NCI-H82 treated with DMSO at 0.1 percent for 48 hours (cell line): Measurements from ENCODE around the gene ACADM.
"Not testable (repeated sequence)": the region's sequence is repeated elsewhere in the genome, so short reads cannot be mapped to it uniquely, and the experiment has no call there.

Source experiments
- DNase-seq: peaks from one replicate; lab custom pipeline; 2025; ENCODE audit not compliant: unreplicated experiment; lab: John Stamatoyannopoulos, UW

ACADM gene

GRCh38 chr1:75724472-75725022 lies at the start of gene ACADM:
Gene ACADM, plus strand, starts transcription at chr1:75724709. Its CDS starts 79 bp downstream, at chr1:75724788.
- peak; percentile 69 for DNase-seq

GRCh38 chr1:75677443-75677842 lies 47.1 kb upstream of the ACADM start:
- no peak for DNase-seq

GRCh38 chr1:75677964-75678363 lies 46.5 kb upstream of the ACADM start:
- DNase-seq, result not testable (repeated sequence)

GRCh38 chr1:75690547-75690946 lies 34.0 kb upstream of the ACADM start:
- no peak for DNase-seq

GRCh38 chr1:75693551-75693950 lies 31.0 kb upstream of the ACADM start:
- no peak for DNase-seq

- DNase-seq, result no peak
Measured at GRCh38 chr1:75696000-75696399, 28.5 kb upstream of the ACADM start.

- DNase-seq, result no peak
Measured at GRCh38 chr1:75707191-75707590, 17.3 kb upstream of the ACADM start.

GRCh38 chr1:75708910-75709309 lies 15.6 kb upstream of the ACADM start:
- DNase-seq, result no peak

- DNase-seq, result no peak
Measured at GRCh38 chr1:75710832-75711231, 13.7 kb upstream of the ACADM start.

GRCh38 chr1:75711846-75712245 lies 12.7 kb upstream of the ACADM start:
- DNase-seq, result no peak

GRCh38 chr1:75712306-75712705 lies 12.2 kb upstream of the ACADM start:
- DNase-seq, result no peak

GRCh38 chr1:75719810-75720209 lies 4.7 kb upstream of the ACADM start:
- DNase-seq, result no peak

GRCh38 chr1:75720325-75720724 lies 4.2 kb upstream of the ACADM start:
- no peak for DNase-seq

- DNase-seq, result no peak
Measured at GRCh38 chr1:75720820-75721219, 3.7 kb upstream of the ACADM start.

- not testable (repeated sequence) for DNase-seq
Measured at GRCh38 chr1:75722246-75722645, 2.3 kb upstream of the ACADM start.

- DNase-seq, result no peak
Measured at GRCh38 chr1:75722966-75723365, 1.5 kb upstream of the ACADM start.

GRCh38 chr1:75723989-75724471 lies 479 bp upstream of the ACADM start:
- peak; percentile 66 for DNase-seq

GRCh38 chr1:75725266-75725665 lies 757 bp downstream of the ACADM start:
- DNase-seq, result no peak

- DNase-seq, result no peak
Measured at GRCh38 chr1:75725861-75726361, 1.4 kb downstream of the ACADM start.

GRCh38 chr1:75727571-75727970 lies 3.1 kb downstream of the ACADM start:
- DNase-seq, result no peak

GRCh38 chr1:75730432-75730831 lies 5.9 kb downstream of the ACADM start:
- no peak for DNase-seq

GRCh38 chr1:75731881-75732280 lies 7.4 kb downstream of the ACADM start:
- no peak for DNase-seq

GRCh38 chr1:75732703-75733102 lies 8.2 kb downstream of the ACADM start:
- no peak for DNase-seq
